ENCODE measurements around the gene HMGA1. TPM values are rescaled to one million over a fixed set of nuclear protein-coding genes. Genes with fewer than 3 reads are reported as not detected.
A peak's percentile ranks its signal among the peaks of the same experiment; 100 is the strongest.

Gene HMGA1
- total and polyA plus RNA-seq, 2 of the 13 experiments (the other 11 are each of a cell fraction or from before 2014, with no cell fraction given): 117 to 145 TPM

DNA sequence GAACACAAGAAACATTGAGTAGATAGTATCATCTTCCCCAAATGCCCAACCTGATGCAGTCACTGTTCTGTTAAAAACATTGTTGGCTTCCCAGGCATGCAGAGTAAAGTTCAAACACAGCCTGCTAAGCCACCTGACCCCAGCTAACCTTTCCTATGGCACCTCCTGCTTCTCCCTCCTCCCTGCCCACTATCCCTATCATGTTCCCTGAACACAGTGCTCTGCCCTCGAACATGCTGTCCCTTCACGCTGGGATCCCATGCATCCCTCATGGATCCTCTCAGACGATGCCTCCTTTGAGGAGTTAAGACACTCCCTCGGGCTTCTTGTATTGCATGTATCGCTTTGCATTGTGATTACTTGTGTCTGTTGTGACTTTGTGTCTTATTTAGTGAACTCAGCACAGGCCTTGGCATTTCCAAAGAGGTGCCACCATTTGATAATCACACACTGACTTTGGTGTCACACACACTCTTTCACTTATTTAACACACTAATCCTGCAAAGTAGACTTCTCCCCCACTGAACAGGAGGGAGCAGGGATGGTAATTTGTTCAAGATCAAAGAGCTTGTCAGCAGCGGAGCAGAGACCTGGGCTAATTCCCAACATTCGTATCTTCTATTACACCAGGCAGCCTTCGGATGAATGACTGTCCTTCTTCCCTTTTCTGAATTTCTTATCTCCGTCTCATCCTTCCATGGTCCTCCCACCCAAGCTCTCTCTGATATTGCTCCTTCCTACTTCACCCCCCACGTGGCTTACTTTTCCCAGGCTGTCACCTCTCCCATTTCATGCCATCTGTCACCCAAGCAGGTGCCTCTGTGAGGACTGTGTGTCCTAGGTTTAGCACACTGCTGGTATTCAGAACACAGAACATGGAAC lies 40.4 kb downstream of the HMGA1 start (continued):
- TF ChIP-seq, protein P1, sequence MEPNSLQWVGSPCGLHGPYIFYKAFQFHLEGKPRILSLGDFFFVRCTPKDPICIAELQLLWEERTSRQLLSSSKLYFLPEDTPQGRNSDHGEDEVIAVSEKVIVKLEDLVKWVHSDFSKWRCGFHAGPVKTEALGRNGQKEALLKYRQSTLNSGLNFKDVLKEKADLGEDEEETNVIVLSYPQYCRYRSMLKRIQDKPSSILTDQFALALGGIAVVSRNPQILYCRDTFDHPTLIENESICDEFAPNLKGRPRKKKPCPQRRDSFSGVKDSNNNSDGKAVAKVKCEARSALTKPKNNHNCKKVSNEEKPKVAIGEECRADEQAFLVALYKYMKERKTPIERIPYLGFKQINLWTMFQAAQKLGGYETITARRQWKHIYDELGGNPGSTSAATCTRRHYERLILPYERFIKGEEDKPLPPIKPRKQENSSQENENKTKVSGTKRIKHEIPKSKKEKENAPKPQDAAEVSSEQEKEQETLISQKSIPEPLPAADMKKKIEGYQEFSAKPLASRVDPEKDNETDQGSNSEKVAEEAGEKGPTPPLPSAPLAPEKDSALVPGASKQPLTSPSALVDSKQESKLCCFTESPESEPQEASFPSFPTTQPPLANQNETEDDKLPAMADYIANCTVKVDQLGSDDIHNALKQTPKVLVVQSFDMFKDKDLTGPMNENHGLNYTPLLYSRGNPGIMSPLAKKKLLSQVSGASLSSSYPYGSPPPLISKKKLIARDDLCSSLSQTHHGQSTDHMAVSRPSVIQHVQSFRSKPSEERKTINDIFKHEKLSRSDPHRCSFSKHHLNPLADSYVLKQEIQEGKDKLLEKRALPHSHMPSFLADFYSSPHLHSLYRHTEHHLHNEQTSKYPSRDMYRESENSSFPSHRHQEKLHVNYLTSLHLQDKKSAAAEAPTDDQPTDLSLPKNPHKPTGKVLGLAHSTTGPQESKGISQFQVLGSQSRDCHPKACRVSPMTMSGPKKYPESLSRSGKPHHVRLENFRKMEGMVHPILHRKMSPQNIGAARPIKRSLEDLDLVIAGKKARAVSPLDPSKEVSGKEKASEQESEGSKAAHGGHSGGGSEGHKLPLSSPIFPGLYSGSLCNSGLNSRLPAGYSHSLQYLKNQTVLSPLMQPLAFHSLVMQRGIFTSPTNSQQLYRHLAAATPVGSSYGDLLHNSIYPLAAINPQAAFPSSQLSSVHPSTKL (CRISPR knock-in tag; IDR thresholded peaks at IDR 0.05): peak; percentile 77
- TF ChIP-seq NR0B2 (CRISPR knock-in tag; IDR thresholded peaks at IDR 0.05): no peak
- no peak for TF ChIP-seq NFAT5 (CRISPR knock-in tag; IDR thresholded peaks at IDR 0.05)
- TF ChIP-seq ZNF879 (CRISPR knock-in tag; IDR thresholded peaks at IDR 0.05): no peak
- TF ChIP-seq MED13 (CRISPR knock-in tag; IDR thresholded peaks at IDR 0.05): no peak
- TF ChIP-seq PRDM10 (CRISPR knock-in tag; IDR thresholded peaks at IDR 0.05; ENCODE audit: low read depth): no peak
- no peak for TF ChIP-seq ZNF660 (CRISPR knock-in tag; IDR thresholded peaks at IDR 0.05; ENCODE audit: borderline replicate concordance, low read depth)
- TF ChIP-seq SNRNP70 (IDR thresholded peaks at IDR 0.05; ENCODE audit: low read depth, low read length): no peak
- no peak for TF ChIP-seq ELF4 (CRISPR knock-in tag; IDR thresholded peaks at IDR 0.05; ENCODE audit: borderline replicate concordance)
- TF ChIP-seq ZNF282 (IDR thresholded peaks at IDR 0.05; ENCODE audit: partially characterized antibody): no peak
- TF ChIP-seq, protein P2, sequence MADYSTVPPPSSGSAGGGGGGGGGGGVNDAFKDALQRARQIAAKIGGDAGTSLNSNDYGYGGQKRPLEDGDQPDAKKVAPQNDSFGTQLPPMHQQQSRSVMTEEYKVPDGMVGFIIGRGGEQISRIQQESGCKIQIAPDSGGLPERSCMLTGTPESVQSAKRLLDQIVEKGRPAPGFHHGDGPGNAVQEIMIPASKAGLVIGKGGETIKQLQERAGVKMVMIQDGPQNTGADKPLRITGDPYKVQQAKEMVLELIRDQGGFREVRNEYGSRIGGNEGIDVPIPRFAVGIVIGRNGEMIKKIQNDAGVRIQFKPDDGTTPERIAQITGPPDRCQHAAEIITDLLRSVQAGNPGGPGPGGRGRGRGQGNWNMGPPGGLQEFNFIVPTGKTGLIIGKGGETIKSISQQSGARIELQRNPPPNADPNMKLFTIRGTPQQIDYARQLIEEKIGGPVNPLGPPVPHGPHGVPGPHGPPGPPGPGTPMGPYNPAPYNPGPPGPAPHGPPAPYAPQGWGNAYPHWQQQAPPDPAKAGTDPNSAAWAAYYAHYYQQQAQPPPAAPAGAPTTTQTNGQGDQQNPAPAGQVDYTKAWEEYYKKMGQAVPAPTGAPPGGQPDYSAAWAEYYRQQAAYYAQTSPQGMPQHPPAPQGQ (CRISPR knock-in tag; IDR thresholded peaks at IDR 0.05; ENCODE audit: borderline replicate concordance): peak; percentile 83; the same call in 1 of the 2 replicates

Measured in HepG2 (cell line).